HepG2 (cell line): ENCODE results near the gene LDAH. TPM values are rescaled to one million over a fixed set of nuclear protein-coding genes. Genes with fewer than 3 reads are reported as not detected.
A peak's percentile ranks its signal among the peaks of the same experiment; 100 is the strongest.

Experiments
- ARNT ChIP-seq: fragments of 450-650 bp; IDR thresholded peaks from 2 replicates; pipeline ENCODE4 v1.6.1; 2017
- CREM ChIP-seq, 2 experiments: sonication (generic) in 1 of 2; formaldehyde crosslinking in 1 of 2; IDR thresholded peaks; 2 replicates each; pipeline versions ENCODE4 v1.4.0 to v1.6.1; 2016 to 2020; ENCODE audit warnings: antibody characterized with exemption in 1 of 2, mild to moderate bottlenecking in 1 of 2, missing genetic modification reagents in 1 of 2
- ETS1 ChIP-seq: sonication (generic); formaldehyde crosslinking; IDR thresholded peaks from 2 replicates; pipeline ENCODE4 v1.4.0; 2020; ENCODE audit warnings: missing genetic modification reagents
- HINFP ChIP-seq: sonication (generic); formaldehyde crosslinking; IDR thresholded peaks from 2 replicates; pipeline ENCODE4 v1.4.0; 2020; ENCODE audit warnings: low read depth, mild to moderate bottlenecking, missing genetic modification reagents
- HIVEP1 ChIP-seq: sonication (generic); formaldehyde crosslinking; IDR thresholded peaks from 2 replicates; pipeline ENCODE4 v1.4.0; 2020; ENCODE audit warnings: mild to moderate bottlenecking, missing genetic modification reagents
- KAT7 ChIP-seq: IDR thresholded peaks from 2 replicates; pipeline ENCODE4 v1.6.1; 2018; ENCODE audit warnings: borderline replicate concordance, missing compliant biosample characterization
- SCMH1 ChIP-seq: sonication (generic); formaldehyde crosslinking; IDR thresholded peaks from 2 replicates; pipeline ENCODE4 v1.9.0; 2021; ENCODE audit warnings: missing genetic modification reagents, mild to moderate bottlenecking, borderline replicate concordance
- SRF ChIP-seq: IDR thresholded peaks from 2 replicates; pipeline ENCODE4 v1.6.1; 2011; ENCODE audit warnings: mild to moderate bottlenecking, low read depth, low read length, moderate library complexity
- XRCC5 ChIP-seq: fragments of 200-400 bp; formaldehyde crosslinking; optimal IDR thresholded peaks from 2 replicates; pipeline ENCODE3; 2017; ENCODE audit warnings: mild to moderate bottlenecking, low read length
- ZFP90 ChIP-seq: sonication (generic); formaldehyde crosslinking; IDR thresholded peaks from 2 replicates; pipeline ENCODE4 v1.8.0; 2022; ENCODE audit warnings: missing genetic modification reagents, mild to moderate bottlenecking, inconsistent platforms, borderline replicate concordance
- ZNF143 ChIP-seq: sonication (generic); formaldehyde crosslinking; IDR thresholded peaks from 2 replicates; pipeline ENCODE4 v1.4.0; 2020; ENCODE audit warnings: missing genetic modification reagents
- ZNF232 ChIP-seq: sonication (generic); formaldehyde crosslinking; IDR thresholded peaks from 2 replicates; pipeline ENCODE4 v1.4.0; 2020; ENCODE audit warnings: missing genetic modification reagents, borderline replicate concordance
- ZNF34 ChIP-seq: sonication (generic); formaldehyde crosslinking; IDR thresholded peaks from 2 replicates; pipeline ENCODE4 v1.4.0; 2020; ENCODE audit warnings: mild to moderate bottlenecking, missing genetic modification reagents, borderline replicate concordance
- ZNF564 ChIP-seq: sonication (generic); formaldehyde crosslinking; IDR thresholded peaks from 2 replicates; pipeline ENCODE4 v1.8.1; 2023; ENCODE audit warnings: mild to moderate bottlenecking, missing genetic modification reagents
- ZNF597 ChIP-seq: sonication (generic); formaldehyde crosslinking; IDR thresholded peaks from 2 replicates; pipeline ENCODE4 v1.5.0; 2020; ENCODE audit warnings: missing genetic modification reagents
- ZNF672 ChIP-seq: sonication (generic); formaldehyde crosslinking; IDR thresholded peaks from 2 replicates; pipeline ENCODE4 v1.8.1; 2022; ENCODE audit warnings: missing genetic modification reagents
- polyA plus RNA-seq, 8 experiments: library from polyadenylated mRNA; depleted of rRNA in 3 of 8; stranded (reverse) in 7 of 8; unstranded in 1 of 8; fragments of >200 nt; fragmentation: Illumina TruSeq in 4 of 8; extraction: Trizol in 4 of 8; gene quantifications; 2 replicates each; pipeline versions ENCODE4 v1.2.1 to v1.2.3, GENCODE V29; 2011 to 2016; ENCODE audit warnings: low read depth in 4 of 8, missing spikeins in 1 of 8, mixed read lengths in 1 of 8; ENCODE audit not compliant: insufficient read depth in 1 of 8
- total RNA-seq, 5 experiments: library from RNA; depleted of rRNA; stranded (reverse); fragments of >200 nt; fragmentation: Illumina TruSeq; extraction: Trizol; gene quantifications; 2 replicates each; pipeline ENCODE4 v1.2.3, GENCODE V29; 2016; ENCODE audit warnings: low read depth in 1 of 5
- TF ChIP-seq, protein P1 (sequence below): sonication (generic); formaldehyde crosslinking; conservative IDR thresholded peaks from 2 replicates; pipeline ENCODE4 v1.4.0; 2020; ENCODE audit warnings: mild to moderate bottlenecking, missing genetic modification reagents, moderate library complexity
- TF ChIP-seq, protein P2 (sequence below): sonication (generic); formaldehyde crosslinking; IDR thresholded peaks from 2 replicates; pipeline ENCODE4 v1.4.0; 2020; ENCODE audit warnings: missing genetic modification reagents, borderline replicate concordance

The LDAH gene
- total and polyA plus RNA-seq, 2 of the 13 experiments (the other 11 are each of a cell fraction or from before 2014, with no cell fraction given): 28.8 to 46.2 TPM

- TF ChIP-seq, protein P1, sequence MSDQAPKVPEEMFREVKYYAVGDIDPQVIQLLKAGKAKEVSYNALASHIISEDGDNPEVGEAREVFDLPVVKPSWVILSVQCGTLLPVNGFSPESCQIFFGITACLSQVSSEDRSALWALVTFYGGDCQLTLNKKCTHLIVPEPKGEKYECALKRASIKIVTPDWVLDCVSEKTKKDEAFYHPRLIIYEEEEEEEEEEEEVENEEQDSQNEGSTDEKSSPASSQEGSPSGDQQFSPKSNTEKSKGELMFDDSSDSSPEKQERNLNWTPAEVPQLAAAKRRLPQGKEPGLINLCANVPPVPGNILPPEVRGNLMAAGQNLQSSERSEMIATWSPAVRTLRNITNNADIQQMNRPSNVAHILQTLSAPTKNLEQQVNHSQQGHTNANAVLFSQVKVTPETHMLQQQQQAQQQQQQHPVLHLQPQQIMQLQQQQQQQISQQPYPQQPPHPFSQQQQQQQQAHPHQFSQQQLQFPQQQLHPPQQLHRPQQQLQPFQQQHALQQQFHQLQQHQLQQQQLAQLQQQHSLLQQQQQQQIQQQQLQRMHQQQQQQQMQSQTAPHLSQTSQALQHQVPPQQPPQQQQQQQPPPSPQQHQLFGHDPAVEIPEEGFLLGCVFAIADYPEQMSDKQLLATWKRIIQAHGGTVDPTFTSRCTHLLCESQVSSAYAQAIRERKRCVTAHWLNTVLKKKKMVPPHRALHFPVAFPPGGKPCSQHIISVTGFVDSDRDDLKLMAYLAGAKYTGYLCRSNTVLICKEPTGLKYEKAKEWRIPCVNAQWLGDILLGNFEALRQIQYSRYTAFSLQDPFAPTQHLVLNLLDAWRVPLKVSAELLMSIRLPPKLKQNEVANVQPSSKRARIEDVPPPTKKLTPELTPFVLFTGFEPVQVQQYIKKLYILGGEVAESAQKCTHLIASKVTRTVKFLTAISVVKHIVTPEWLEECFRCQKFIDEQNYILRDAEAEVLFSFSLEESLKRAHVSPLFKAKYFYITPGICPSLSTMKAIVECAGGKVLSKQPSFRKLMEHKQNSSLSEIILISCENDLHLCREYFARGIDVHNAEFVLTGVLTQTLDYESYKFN (CRISPR knock-in tag): peak; percentile 67
- peak; percentile 86 for TF ChIP-seq HIVEP1 (CRISPR knock-in tag)
- peak; percentile 62 for TF ChIP-seq ZFP90
- peak; percentile 42 for TF ChIP-seq XRCC5
- no peak for TF ChIP-seq ZNF34 (CRISPR knock-in tag)
- TF ChIP-seq KAT7 (CRISPR knock-in tag): peak; percentile 33; the same call in 1 of the 2 replicates
- TF ChIP-seq ZNF672: no peak
- 0 out of 2 replicates have a peak, but pooled peaks have one; percentile 75 for TF ChIP-seq HINFP
- no peak for TF ChIP-seq ZNF564 (CRISPR knock-in tag)
- no peak for TF ChIP-seq CREM (IDR thresholded peaks at IDR 0.05)
- 0 out of 2 replicates have a peak, but pooled peaks have one; percentile 21 for TF ChIP-seq CREM (CRISPR knock-in tag; IDR thresholded peaks at IDR 0.05)
- TF ChIP-seq ZNF143 (CRISPR knock-in tag): peak; percentile 0; the same call in 1 of the 2 replicates
- 0 out of 2 replicates have a peak, but pooled peaks have one; percentile 25 for TF ChIP-seq ETS1 (CRISPR knock-in tag)
- no peak for TF ChIP-seq ARNT
- TF ChIP-seq ZNF597 (CRISPR knock-in tag): no peak
- no peak for TF ChIP-seq ZNF232 (CRISPR knock-in tag)
- TF ChIP-seq, protein P2, sequence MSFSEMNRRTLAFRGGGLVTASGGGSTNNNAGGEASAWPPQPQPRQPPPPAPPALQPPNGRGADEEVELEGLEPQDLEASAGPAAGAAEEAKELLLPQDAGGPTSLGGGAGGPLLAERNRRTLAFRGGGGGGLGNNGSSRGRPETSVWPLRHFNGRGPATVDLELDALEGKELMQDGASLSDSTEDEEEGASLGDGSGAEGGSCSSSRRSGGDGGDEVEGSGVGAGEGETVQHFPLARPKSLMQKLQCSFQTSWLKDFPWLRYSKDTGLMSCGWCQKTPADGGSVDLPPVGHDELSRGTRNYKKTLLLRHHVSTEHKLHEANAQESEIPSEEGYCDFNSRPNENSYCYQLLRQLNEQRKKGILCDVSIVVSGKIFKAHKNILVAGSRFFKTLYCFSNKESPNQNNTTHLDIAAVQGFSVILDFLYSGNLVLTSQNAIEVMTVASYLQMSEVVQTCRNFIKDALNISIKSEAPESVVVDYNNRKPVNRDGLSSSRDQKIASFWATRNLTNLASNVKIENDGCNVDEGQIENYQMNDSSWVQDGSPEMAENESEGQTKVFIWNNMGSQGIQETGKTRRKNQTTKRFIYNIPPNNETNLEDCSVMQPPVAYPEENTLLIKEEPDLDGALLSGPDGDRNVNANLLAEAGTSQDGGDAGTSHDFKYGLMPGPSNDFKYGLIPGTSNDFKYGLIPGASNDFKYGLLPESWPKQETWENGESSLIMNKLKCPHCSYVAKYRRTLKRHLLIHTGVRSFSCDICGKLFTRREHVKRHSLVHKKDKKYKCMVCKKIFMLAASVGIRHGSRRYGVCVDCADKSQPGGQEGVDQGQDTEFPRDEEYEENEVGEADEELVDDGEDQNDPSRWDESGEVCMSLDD (CRISPR knock-in tag): no peak
- no peak for TF ChIP-seq SCMH1 (CRISPR knock-in tag)
- TF ChIP-seq SRF: no peak
These were observed 155.1 kb downstream of the LDAH start (continued) for GRCh38 chr2:20667531-20668401.
